Measurements from ENCODE around the gene ESR2. TPM values are rescaled to one million over a fixed set of nuclear protein-coding genes. Genes with fewer than 3 reads are reported as not detected.

The ESR2 gene
- total RNA-seq, 1 donor = not detected

DNA sequence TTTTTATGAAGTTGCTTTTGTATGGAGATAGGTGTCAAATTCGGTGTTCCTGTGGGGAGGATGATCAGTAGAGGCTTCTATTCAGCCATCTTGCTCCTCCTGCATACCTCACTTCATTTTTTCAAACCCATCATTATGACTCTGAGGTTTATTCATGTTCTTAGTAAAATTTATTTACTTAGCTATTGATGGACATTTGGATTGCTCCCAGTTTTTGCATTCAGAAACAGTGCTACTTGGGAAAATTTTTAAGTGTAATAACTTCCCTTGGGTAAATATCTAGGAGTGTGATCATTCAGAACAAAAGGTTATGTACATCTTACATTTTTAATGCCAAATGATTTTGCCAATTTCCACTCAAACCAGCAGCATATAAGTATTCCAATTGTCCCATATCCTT lies 233.1 kb downstream of the ESR2 start:
- Histone ChIP-seq H4K20me1 (ENCODE audit: insufficient read depth, low read length) (no peaks in the 10 kb centered on the region), H2AFZ (ENCODE audit: low read length) (no peak overlapping the region), H3K4me2 (ENCODE audit: insufficient read depth, low read length) (no peak overlapping the region), H3K9me3 (ENCODE audit: low read depth, low read length) (no peaks in the 10 kb centered on the region), H3K36me3 (ENCODE audit: insufficient read depth, low read length) (no peaks in the 10 kb centered on the region), H3K4me1 (ENCODE audit: insufficient read depth, low read length) (no peaks in the 10 kb centered on the region), H3K27me3 (ENCODE audit: insufficient read depth, low read length) (no peaks in the 10 kb centered on the region), H3K27ac (ENCODE audit: low read depth, low read length) (no peak overlapping the region), H3K79me2 (ENCODE audit: insufficient read depth, low read length) (no peaks in the 10 kb centered on the region), H3K4me3 (ENCODE audit: insufficient read depth, low read length) (no peak overlapping the region)
- TF ChIP-seq, protein P1, sequence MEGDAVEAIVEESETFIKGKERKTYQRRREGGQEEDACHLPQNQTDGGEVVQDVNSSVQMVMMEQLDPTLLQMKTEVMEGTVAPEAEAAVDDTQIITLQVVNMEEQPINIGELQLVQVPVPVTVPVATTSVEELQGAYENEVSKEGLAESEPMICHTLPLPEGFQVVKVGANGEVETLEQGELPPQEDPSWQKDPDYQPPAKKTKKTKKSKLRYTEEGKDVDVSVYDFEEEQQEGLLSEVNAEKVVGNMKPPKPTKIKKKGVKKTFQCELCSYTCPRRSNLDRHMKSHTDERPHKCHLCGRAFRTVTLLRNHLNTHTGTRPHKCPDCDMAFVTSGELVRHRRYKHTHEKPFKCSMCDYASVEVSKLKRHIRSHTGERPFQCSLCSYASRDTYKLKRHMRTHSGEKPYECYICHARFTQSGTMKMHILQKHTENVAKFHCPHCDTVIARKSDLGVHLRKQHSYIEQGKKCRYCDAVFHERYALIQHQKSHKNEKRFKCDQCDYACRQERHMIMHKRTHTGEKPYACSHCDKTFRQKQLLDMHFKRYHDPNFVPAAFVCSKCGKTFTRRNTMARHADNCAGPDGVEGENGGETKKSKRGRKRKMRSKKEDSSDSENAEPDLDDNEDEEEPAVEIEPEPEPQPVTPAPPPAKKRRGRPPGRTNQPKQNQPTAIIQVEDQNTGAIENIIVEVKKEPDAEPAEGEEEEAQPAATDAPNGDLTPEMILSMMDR (IDR thresholded peaks at IDR 0.05; ENCODE audit: extremely low read depth, low read depth, low read length) = no peak
- DNase-seq (ENCODE audit: insufficient read length, low spot score, missing footprints) = no peak

DNA sequence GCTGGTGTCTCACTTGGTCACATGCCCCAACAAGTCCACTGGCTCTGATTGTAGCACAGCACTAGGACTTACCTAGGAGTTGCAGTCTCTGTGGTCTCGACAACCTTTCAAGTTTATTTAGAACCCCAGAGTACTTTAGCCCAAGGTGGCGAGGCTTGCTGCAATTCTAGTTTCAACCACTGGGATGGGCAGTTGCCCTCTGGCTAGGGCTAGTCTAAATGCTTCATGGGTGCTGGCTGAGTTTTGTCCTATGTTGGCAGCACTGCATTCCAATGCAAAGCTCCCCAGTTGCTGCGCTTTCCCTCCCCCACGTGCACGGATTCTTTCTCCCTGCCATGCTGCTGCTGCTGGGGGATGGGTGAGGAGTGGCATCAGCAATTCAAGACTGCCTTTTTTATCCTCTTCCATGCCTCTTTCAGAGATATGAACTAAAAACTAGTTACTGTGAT lies 233.5 kb downstream of the ESR2 start:
- no peak overlapping the region for H3K27ac ChIP-seq (ENCODE audit: low read depth, low read length)
- H2AFZ ChIP-seq (ENCODE audit: low read length) = peak overlapping the region; percentile 29

DNA sequence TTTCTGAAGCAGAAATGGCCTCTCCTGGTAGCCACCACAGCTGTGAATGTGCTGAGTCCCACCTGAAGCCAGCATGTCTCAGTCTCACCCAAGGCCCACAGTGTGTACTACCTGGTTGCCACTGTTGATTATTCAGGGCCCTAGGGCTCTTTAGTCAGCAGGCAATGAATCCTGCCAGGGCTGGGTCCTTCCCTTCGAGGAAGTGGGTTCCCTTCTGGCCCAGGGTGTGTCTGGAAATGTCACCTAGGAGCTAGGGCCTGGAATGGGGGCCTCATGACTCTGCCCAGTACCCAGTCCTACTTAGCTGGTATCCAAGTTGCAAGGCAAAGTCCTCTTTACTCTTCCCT lies 234.0 kb downstream of the ESR2 start:
- Histone ChIP-seq H3K4me1 (ENCODE audit: insufficient read depth, low read length) (no peaks in the 10 kb centered on the region), H3K79me2 (ENCODE audit: insufficient read depth, low read length) (no peaks in the 10 kb centered on the region), H3K9me3 (ENCODE audit: low read depth, low read length) (no peaks in the 10 kb centered on the region), H3K4me3 (ENCODE audit: insufficient read depth, low read length) (no peak overlapping the region), H3K27ac (ENCODE audit: low read depth, low read length) (no peak overlapping the region), H3K36me3 (ENCODE audit: insufficient read depth, low read length) (no peaks in the 10 kb centered on the region), H3K4me2 (ENCODE audit: insufficient read depth, low read length) (no peak overlapping the region), H4K20me1 (ENCODE audit: insufficient read depth, low read length) (no peaks in the 10 kb centered on the region), H3K27me3 (ENCODE audit: insufficient read depth, low read length) (no peaks in the 10 kb centered on the region), H2AFZ (ENCODE audit: low read length) (no peak overlapping the region)
- no peak for DNase-seq (ENCODE audit: insufficient read length, low spot score, missing footprints)
- TF ChIP-seq, protein P1 (IDR thresholded peaks at IDR 0.05; ENCODE audit: extremely low read depth, low read depth, low read length) = no peak

More for the DNA sequence above, 233.5 kb downstream of the ESR2 start:
- no peaks in the 10 kb centered on the region for H4K20me1 ChIP-seq (ENCODE audit: insufficient read depth, low read length)
- no peaks in the 10 kb centered on the region for H3K9me3 ChIP-seq (ENCODE audit: low read depth, low read length)
- DNase-seq (ENCODE audit: insufficient read length, low spot score, missing footprints) = peak; percentile 80
- H3K4me3 ChIP-seq (ENCODE audit: insufficient read depth, low read length) = no peak overlapping the region
- TF ChIP-seq, protein P1 (IDR thresholded peaks at IDR 0.05; ENCODE audit: extremely low read depth, low read depth, low read length) = peak; percentile 73
- no peaks in the 10 kb centered on the region for H3K36me3 ChIP-seq (ENCODE audit: insufficient read depth, low read length)
- H3K79me2 ChIP-seq (ENCODE audit: insufficient read depth, low read length) = no peaks in the 10 kb centered on the region
- no peaks in the 10 kb centered on the region for H3K27me3 ChIP-seq (ENCODE audit: insufficient read depth, low read length)
- H3K4me1 ChIP-seq (ENCODE audit: insufficient read depth, low read length) = no peaks in the 10 kb centered on the region
- no peak overlapping the region for H3K4me2 ChIP-seq (ENCODE audit: insufficient read depth, low read length)

DNA sequence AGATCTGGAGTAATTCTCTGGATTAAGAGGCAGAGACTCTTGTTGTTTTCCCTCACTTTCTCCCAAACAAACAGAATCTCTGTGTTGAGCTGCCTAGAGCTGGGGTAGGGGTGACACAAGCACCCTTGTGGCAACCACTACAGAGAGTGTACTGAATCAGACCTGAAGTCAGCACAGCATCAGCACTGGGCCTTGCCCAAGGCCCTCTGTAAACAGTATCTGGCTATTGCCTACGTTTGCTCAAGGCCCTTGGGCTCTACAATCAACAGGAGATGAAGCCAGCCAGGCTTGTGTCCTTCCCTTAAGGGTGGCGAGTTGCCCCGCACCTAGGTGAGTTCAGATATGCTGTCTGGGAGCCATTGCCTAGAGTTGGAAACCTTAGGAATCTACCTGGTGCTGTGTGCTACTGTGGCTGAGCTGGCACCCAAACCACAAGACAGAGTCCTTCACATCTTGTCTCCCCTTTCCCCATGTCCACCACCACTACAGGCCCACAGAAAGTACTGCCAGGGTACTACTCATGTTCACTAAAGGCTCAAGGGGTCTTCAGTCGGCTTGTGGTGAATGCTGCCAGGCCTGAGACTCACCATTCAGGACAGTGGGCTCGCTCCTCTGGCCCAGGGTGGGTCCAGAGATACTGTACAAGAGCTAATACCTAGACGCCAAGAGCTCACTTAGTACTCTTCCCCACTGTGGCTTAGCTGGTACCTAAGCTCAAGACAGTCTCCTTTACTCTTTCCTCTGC lies 234.5 kb downstream of the ESR2 start:
- Histone ChIP-seq H3K4me1 (ENCODE audit: insufficient read depth, low read length) (no peaks in the 10 kb centered on the region), H3K9me3 (ENCODE audit: low read depth, low read length) (no peaks in the 10 kb centered on the region), H4K20me1 (ENCODE audit: insufficient read depth, low read length) (no peaks in the 10 kb centered on the region), H3K79me2 (ENCODE audit: insufficient read depth, low read length) (no peaks in the 10 kb centered on the region), H2AFZ (ENCODE audit: low read length) (no peak overlapping the region), H3K4me2 (ENCODE audit: insufficient read depth, low read length) (no peak overlapping the region), H3K36me3 (ENCODE audit: insufficient read depth, low read length) (no peaks in the 10 kb centered on the region), H3K4me3 (ENCODE audit: insufficient read depth, low read length) (no peak overlapping the region), H3K27me3 (ENCODE audit: insufficient read depth, low read length) (no peaks in the 10 kb centered on the region), H3K27ac (ENCODE audit: low read depth, low read length) (no peak overlapping the region)
- no peak for DNase-seq (ENCODE audit: insufficient read length, low spot score, missing footprints)
- TF ChIP-seq, protein P1 (IDR thresholded peaks at IDR 0.05; ENCODE audit: extremely low read depth, low read depth, low read length) = no peak

All from osteoblast (primary cell).